ENCODE results near the gene SEC23A.
"Not testable (repeated sequence)": the region's sequence is repeated elsewhere in the genome, so short reads cannot be mapped to it uniquely, and the experiment has no call there.

Gene SEC23A

GRCh38 chr14:39140170-39140569 is 37.1 kb upstream of the SEC23A start:
- Histone ChIP-seq H3K4me2 (ENCODE audit: insufficient read depth, low read length) (no peak overlapping the region), H3K79me2 (ENCODE audit: insufficient read depth, low read length) (no peaks in the 10 kb centered on the region), H3K27me3 (ENCODE audit: insufficient read depth, low read length, poor library complexity) (no peaks in the 10 kb centered on the region), H3K27ac (ENCODE audit: low read length) (no peak overlapping the region), H2AFZ (ENCODE audit: low read depth, low read length) (no peak overlapping the region), H3K4me1 (ENCODE audit: insufficient read depth, low read length) (no peaks in the 10 kb centered on the region), H3K9ac (ENCODE audit: low read depth, low read length) (no peak overlapping the region), H3K4me3 (ENCODE audit: low read depth in 1 of 2, low read length in 2 of 2) (no peak overlapping the region), H4K20me1 (ENCODE audit: insufficient read depth, low read length) (no peaks in the 10 kb centered on the region), H3K9me3 (ENCODE audit: insufficient read depth, low read length, severe bottlenecking) (peaks cover 7% of the 10 kb centered on the region), H3K36me3 (ENCODE audit: insufficient read depth, low read length) (peaks cover 50% of the 10 kb centered on the region)
- ATAC-seq (ENCODE audit: insufficient read depth, low read depth) (peak; percentile 27; the same call in 1 of the 3 replicates), DNase-seq (no peak)
- no peak for TF ChIP-seq EZH2 (IDR thresholded peaks at IDR 0.05; ENCODE audit: borderline replicate concordance, low read depth, low read length, severe bottlenecking)
- TF ChIP-seq, protein P1, sequence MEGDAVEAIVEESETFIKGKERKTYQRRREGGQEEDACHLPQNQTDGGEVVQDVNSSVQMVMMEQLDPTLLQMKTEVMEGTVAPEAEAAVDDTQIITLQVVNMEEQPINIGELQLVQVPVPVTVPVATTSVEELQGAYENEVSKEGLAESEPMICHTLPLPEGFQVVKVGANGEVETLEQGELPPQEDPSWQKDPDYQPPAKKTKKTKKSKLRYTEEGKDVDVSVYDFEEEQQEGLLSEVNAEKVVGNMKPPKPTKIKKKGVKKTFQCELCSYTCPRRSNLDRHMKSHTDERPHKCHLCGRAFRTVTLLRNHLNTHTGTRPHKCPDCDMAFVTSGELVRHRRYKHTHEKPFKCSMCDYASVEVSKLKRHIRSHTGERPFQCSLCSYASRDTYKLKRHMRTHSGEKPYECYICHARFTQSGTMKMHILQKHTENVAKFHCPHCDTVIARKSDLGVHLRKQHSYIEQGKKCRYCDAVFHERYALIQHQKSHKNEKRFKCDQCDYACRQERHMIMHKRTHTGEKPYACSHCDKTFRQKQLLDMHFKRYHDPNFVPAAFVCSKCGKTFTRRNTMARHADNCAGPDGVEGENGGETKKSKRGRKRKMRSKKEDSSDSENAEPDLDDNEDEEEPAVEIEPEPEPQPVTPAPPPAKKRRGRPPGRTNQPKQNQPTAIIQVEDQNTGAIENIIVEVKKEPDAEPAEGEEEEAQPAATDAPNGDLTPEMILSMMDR (IDR thresholded peaks at IDR 0.05; ENCODE audit: borderline replicate concordance, extremely low read depth, low read length, poor library complexity, severe bottlenecking): no peak

GRCh38 chr14:39138440-39138839 is 35.4 kb upstream of the SEC23A start:
- H3K9me3 ChIP-seq (ENCODE audit: insufficient read depth, low read length, severe bottlenecking): peaks cover 7% of the 10 kb centered on the region
- H3K4me3 ChIP-seq (ENCODE audit: low read depth in 1 of 2, low read length in 2 of 2): no peak overlapping the region
- DNase-seq (no peak), ATAC-seq (ENCODE audit: insufficient read depth, low read depth) (no peak)
- no peaks in the 10 kb centered on the region for H3K79me2 ChIP-seq (ENCODE audit: insufficient read depth, low read length)
- no peak overlapping the region for H3K4me2 ChIP-seq (ENCODE audit: insufficient read depth, low read length)
- H3K36me3 ChIP-seq (ENCODE audit: insufficient read depth, low read length): peaks cover 66% of the 10 kb centered on the region
- TF ChIP-seq, protein P1 (IDR thresholded peaks at IDR 0.05; ENCODE audit: borderline replicate concordance, extremely low read depth, low read length, poor library complexity, severe bottlenecking): no peak
- TF ChIP-seq EZH2 (IDR thresholded peaks at IDR 0.05; ENCODE audit: borderline replicate concordance, low read depth, low read length, severe bottlenecking): no peak
- no peaks in the 10 kb centered on the region for H3K27me3 ChIP-seq (ENCODE audit: insufficient read depth, low read length, poor library complexity)
- H2AFZ ChIP-seq (ENCODE audit: low read depth, low read length): no peak overlapping the region
- H4K20me1 ChIP-seq (ENCODE audit: insufficient read depth, low read length): no peaks in the 10 kb centered on the region
- H3K9ac ChIP-seq (ENCODE audit: low read depth, low read length): no peak overlapping the region
- H3K4me1 ChIP-seq (ENCODE audit: insufficient read depth, low read length): no peaks in the 10 kb centered on the region
- no peak overlapping the region for H3K27ac ChIP-seq (ENCODE audit: low read length)

DNA sequence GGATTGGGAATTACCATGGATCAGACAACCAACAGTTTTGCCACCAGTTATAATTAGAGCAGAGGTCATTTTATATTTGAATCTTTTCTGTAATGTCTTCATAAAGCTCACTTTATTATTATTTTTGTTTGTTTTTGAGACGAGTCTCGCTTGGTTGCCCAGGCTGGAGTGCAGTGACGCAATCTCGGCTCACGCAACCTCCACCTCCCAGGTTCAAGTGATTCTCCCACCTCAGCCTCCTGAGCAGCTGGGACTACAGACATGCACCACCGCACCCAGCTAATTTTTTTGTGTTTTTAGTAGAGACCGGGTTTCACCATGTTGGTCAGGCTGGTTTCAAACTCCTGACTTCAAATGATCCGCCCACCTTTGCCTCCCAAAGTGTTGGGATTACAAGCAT is 34.8 kb upstream of the SEC23A start:
- H3K36me3 ChIP-seq (ENCODE audit: insufficient read depth, low read length): peaks cover 68% of the 10 kb centered on the region

GRCh38 chr14:39122330-39123138 is 19.5 kb upstream of the SEC23A start:
- Histone ChIP-seq H3K4me3 (ENCODE audit: low read depth in 1 of 2, low read length in 2 of 2) (no peak overlapping the region), H3K79me2 (ENCODE audit: insufficient read depth, low read length) (no peaks in the 10 kb centered on the region), H3K36me3 (ENCODE audit: insufficient read depth, low read length) (peaks cover 75% of the 10 kb centered on the region), H3K27me3 (ENCODE audit: insufficient read depth, low read length, poor library complexity) (no peaks in the 10 kb centered on the region), H3K9ac (ENCODE audit: low read depth, low read length) (no peak overlapping the region), H3K9me3 (ENCODE audit: insufficient read depth, low read length, severe bottlenecking) (no peaks in the 10 kb centered on the region), H3K4me2 (ENCODE audit: insufficient read depth, low read length) (no peak overlapping the region), H3K27ac (ENCODE audit: low read length) (no peak overlapping the region), H4K20me1 (ENCODE audit: insufficient read depth, low read length) (no peaks in the 10 kb centered on the region), H2AFZ (ENCODE audit: low read depth, low read length) (no peak overlapping the region), H3K4me1 (ENCODE audit: insufficient read depth, low read length) (no peaks in the 10 kb centered on the region)
- DNase-seq (no peak), ATAC-seq (ENCODE audit: insufficient read depth, low read depth) (no peak)
- no peak for TF ChIP-seq EZH2 (IDR thresholded peaks at IDR 0.05; ENCODE audit: borderline replicate concordance, low read depth, low read length, severe bottlenecking)
- TF ChIP-seq, protein P1 (IDR thresholded peaks at IDR 0.05; ENCODE audit: borderline replicate concordance, extremely low read depth, low read length, poor library complexity, severe bottlenecking): no peak

More for the DNA sequence above, 34.8 kb upstream of the SEC23A start:
- not testable (repeated sequence) for H3K27ac ChIP-seq (ENCODE audit: low read length); DNase-seq; H3K4me3 ChIP-seq (ENCODE audit: low read depth in 1 of 2, low read length in 2 of 2); H3K4me1 ChIP-seq (ENCODE audit: insufficient read depth, low read length); H3K27me3 ChIP-seq (ENCODE audit: insufficient read depth, low read length, poor library complexity); H2AFZ ChIP-seq (ENCODE audit: low read depth, low read length); H3K9me3 ChIP-seq (ENCODE audit: insufficient read depth, low read length, severe bottlenecking); ATAC-seq (ENCODE audit: insufficient read depth, low read depth); H4K20me1 ChIP-seq (ENCODE audit: insufficient read depth, low read length); H3K9ac ChIP-seq (ENCODE audit: low read depth, low read length); H3K4me2 ChIP-seq (ENCODE audit: insufficient read depth, low read length); H3K79me2 ChIP-seq (ENCODE audit: insufficient read depth, low read length)
